ENCODE data around the gene AVEN. TPM values are rescaled to one million over a fixed set of nuclear protein-coding genes. Genes with fewer than 3 reads are reported as not detected.

The AVEN gene
- total RNA-seq, 1 donor = 34.7 TPM

GRCh38 chr15:33852094-33852493 lies 186.9 kb downstream of the AVEN start:
- H3K4me1 ChIP-seq (ENCODE audit: insufficient read depth, low read length) = peaks cover 15% of the 10 kb centered on the region
- H2AFZ ChIP-seq (ENCODE audit: low read length) = no peak overlapping the region
- H3K79me2 ChIP-seq (ENCODE audit: insufficient read depth, low read length) = no peaks in the 10 kb centered on the region
- H3K4me3 ChIP-seq (ENCODE audit: insufficient read depth, low read length) = no peak overlapping the region
- H3K27me3 ChIP-seq (ENCODE audit: insufficient read depth, low read length) = no peaks in the 10 kb centered on the region
- H3K9me3 ChIP-seq (ENCODE audit: low read depth, low read length) = no peaks in the 10 kb centered on the region
- no peak overlapping the region for H3K27ac ChIP-seq (ENCODE audit: low read depth, low read length)
- no peaks in the 10 kb centered on the region for H4K20me1 ChIP-seq (ENCODE audit: insufficient read depth, low read length)
- TF ChIP-seq CTCF (IDR thresholded peaks at IDR 0.05; ENCODE audit: extremely low read depth, low read depth, low read length) = no peak
- no peaks in the 10 kb centered on the region for H3K36me3 ChIP-seq (ENCODE audit: insufficient read depth, low read length)
- peak overlapping the region; percentile 10 for H3K4me2 ChIP-seq (ENCODE audit: insufficient read depth, low read length)
- peak; percentile 83 for DNase-seq (ENCODE audit: insufficient read length, low spot score, missing footprints)

GRCh38 chr15:33851079-33851478 lies 187.9 kb downstream of the AVEN start:
- no peak for TF ChIP-seq CTCF (IDR thresholded peaks at IDR 0.05; ENCODE audit: extremely low read depth, low read depth, low read length)
- no peak overlapping the region for H3K27ac ChIP-seq (ENCODE audit: low read depth, low read length)
- no peak for DNase-seq (ENCODE audit: insufficient read length, low spot score, missing footprints)

GRCh38 chr15:33848011-33848410 lies 191.0 kb downstream of the AVEN start:
- Histone ChIP-seq H3K79me2 (ENCODE audit: insufficient read depth, low read length) (no peaks in the 10 kb centered on the region), H3K27me3 (ENCODE audit: insufficient read depth, low read length) (peaks cover 2% of the 10 kb centered on the region), H3K4me3 (ENCODE audit: insufficient read depth, low read length) (no peak overlapping the region), H3K27ac (ENCODE audit: low read depth, low read length) (no peak overlapping the region), H4K20me1 (ENCODE audit: insufficient read depth, low read length) (no peaks in the 10 kb centered on the region), H3K9me3 (ENCODE audit: low read depth, low read length) (no peaks in the 10 kb centered on the region), H3K4me2 (ENCODE audit: insufficient read depth, low read length) (no peak overlapping the region), H2AFZ (ENCODE audit: low read length) (no peak overlapping the region), H3K36me3 (ENCODE audit: insufficient read depth, low read length) (no peaks in the 10 kb centered on the region), H3K4me1 (ENCODE audit: insufficient read depth, low read length) (peaks cover 9% of the 10 kb centered on the region)
- TF ChIP-seq CTCF (IDR thresholded peaks at IDR 0.05; ENCODE audit: extremely low read depth, low read depth, low read length) = no peak
- DNase-seq (ENCODE audit: insufficient read length, low spot score, missing footprints) = no peak

More at GRCh38 chr15:33851079-33851478, 187.9 kb downstream of the AVEN start:
- H3K4me2 ChIP-seq (ENCODE audit: insufficient read depth, low read length) = no peak overlapping the region
- H3K4me1 ChIP-seq (ENCODE audit: insufficient read depth, low read length) = peaks cover 15% of the 10 kb centered on the region
- H3K79me2 ChIP-seq (ENCODE audit: insufficient read depth, low read length) = no peaks in the 10 kb centered on the region
- H4K20me1 ChIP-seq (ENCODE audit: insufficient read depth, low read length) = no peaks in the 10 kb centered on the region
- no peaks in the 10 kb centered on the region for H3K36me3 ChIP-seq (ENCODE audit: insufficient read depth, low read length)
- no peak overlapping the region for H2AFZ ChIP-seq (ENCODE audit: low read length)
- no peak overlapping the region for H3K4me3 ChIP-seq (ENCODE audit: insufficient read depth, low read length)
- H3K27me3 ChIP-seq (ENCODE audit: insufficient read depth, low read length) = no peaks in the 10 kb centered on the region
- no peaks in the 10 kb centered on the region for H3K9me3 ChIP-seq (ENCODE audit: low read depth, low read length)

- H3K79me2 ChIP-seq (ENCODE audit: insufficient read depth, low read length) = no peaks in the 10 kb centered on the region
- no peak overlapping the region for H3K4me3 ChIP-seq (ENCODE audit: insufficient read depth, low read length)
- no peaks in the 10 kb centered on the region for H3K9me3 ChIP-seq (ENCODE audit: low read depth, low read length)
- peaks cover 7% of the 10 kb centered on the region for H3K27me3 ChIP-seq (ENCODE audit: insufficient read depth, low read length)
- H2AFZ ChIP-seq (ENCODE audit: low read length) = no peak overlapping the region
- no peak for TF ChIP-seq CTCF (IDR thresholded peaks at IDR 0.05; ENCODE audit: extremely low read depth, low read depth, low read length)
- no peak overlapping the region for H3K27ac ChIP-seq (ENCODE audit: low read depth, low read length)
- no peak for DNase-seq (ENCODE audit: insufficient read length, low spot score, missing footprints)
- H3K4me2 ChIP-seq (ENCODE audit: insufficient read depth, low read length) = no peak overlapping the region
- H4K20me1 ChIP-seq (ENCODE audit: insufficient read depth, low read length) = no peaks in the 10 kb centered on the region
- peaks cover under 1% of the 10 kb centered on the region for H3K4me1 ChIP-seq (ENCODE audit: insufficient read depth, low read length)
- H3K36me3 ChIP-seq (ENCODE audit: insufficient read depth, low read length) = no peaks in the 10 kb centered on the region
Observed at GRCh38 chr15:33846862-33847261, 192.1 kb downstream of the AVEN start.
